D341Med (cell line): ENCODE results near the gene PRSS21.
A peak's percentile ranks its signal among the peaks of the same experiment; 100 is the strongest.

Experiments
- DNase-seq: peaks from one replicate; pipeline ENCODE4 v3.0.0; 2012; ENCODE audit warnings: low spot score

The PRSS21 gene

DNA sequence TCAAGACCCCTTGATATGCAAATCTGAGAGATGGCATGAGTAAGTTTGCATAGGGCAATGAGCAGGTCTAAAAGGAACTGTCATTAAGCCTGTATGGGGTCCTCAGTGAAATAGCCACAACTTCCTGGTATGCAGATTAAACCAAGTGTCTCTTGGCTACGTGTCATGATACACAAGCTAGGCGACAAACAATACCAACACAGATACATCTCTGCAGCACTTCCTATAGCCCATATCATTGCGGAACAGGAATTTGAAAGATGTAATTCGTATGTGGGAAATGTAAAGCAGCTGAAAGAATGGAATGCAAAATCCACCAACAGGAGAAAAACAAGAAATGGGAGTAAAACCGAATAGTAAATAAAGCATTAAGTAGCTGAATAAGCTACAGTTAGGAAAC is 28.1 kb downstream of the PRSS21 start:
- DNase-seq: no peak

DNA sequence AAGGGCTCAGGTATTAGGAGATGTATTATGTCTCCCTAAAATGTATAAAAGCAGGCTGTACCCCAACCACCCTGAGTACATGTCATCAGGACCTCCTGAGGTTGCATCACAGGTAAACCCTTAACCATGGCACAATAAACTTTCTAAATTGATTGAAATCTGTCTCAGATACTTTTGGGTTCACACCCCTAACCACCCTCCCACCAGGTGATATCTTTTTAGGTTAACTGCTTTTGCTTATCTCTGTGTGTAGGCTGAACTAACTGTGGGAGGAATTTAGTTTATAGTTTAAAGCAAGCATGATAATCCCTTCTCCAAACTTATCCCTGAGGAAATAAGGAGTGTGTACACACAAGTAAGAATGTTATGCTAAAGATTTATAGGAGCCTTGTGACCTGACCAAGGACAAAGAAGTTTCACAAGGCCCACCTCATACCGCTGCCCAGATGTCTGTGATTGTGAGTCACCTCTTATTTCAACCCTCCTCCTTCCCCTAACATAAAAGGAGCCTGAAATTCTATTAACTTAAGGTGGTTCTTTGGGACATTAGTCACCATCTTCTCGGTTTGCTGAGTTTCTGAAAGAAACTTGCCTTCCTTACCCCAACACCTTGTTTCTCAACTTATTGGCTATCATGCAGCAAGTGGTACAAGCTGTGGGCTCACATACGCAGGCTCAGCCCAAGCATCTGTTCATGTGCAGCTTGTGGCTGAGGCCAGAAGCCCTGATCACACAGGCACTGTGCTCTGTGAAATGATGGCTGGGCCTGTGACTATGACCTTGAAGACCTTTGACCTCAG is 29.7 kb downstream of the PRSS21 start:
- DNase-seq: no peak

DNA sequence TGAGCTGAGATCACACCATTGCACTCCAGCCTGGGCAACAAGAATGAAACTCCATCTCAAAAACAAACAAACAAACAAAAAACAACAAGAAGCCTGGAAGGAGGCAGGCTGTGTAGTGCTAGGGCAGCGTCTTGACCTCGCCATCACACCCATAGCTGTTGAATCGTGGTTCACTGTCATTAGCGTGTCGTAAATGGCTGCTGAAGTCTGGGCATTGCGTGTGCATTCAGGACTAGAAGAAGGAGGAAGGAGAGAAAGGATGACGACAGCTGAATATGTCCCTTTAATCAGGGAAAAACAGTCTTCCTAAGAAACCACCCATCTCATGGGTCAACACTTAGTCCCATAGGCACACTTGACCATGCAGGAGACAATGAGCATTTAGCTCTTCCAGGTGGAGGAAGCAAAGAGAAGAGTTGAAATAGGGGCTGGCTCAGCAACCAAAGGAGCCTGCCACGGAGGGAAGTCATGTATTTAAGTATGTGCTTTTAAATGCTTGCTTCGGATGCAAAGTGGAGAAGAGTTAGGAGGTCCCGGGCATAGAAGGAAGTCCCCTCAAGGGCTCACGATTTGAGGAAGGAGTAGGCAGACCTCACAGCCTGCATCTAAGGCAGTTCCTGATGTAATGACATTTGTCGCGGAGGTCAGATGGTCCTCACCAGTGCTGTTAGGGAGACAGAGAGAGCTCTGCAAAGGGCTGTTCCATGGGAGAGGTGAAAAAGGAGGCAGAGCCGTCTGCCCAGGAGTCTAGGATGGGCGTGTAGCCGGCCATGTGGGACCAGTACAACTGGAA is 32.1 kb downstream of the PRSS21 start:
- no peak for DNase-seq

DNA sequence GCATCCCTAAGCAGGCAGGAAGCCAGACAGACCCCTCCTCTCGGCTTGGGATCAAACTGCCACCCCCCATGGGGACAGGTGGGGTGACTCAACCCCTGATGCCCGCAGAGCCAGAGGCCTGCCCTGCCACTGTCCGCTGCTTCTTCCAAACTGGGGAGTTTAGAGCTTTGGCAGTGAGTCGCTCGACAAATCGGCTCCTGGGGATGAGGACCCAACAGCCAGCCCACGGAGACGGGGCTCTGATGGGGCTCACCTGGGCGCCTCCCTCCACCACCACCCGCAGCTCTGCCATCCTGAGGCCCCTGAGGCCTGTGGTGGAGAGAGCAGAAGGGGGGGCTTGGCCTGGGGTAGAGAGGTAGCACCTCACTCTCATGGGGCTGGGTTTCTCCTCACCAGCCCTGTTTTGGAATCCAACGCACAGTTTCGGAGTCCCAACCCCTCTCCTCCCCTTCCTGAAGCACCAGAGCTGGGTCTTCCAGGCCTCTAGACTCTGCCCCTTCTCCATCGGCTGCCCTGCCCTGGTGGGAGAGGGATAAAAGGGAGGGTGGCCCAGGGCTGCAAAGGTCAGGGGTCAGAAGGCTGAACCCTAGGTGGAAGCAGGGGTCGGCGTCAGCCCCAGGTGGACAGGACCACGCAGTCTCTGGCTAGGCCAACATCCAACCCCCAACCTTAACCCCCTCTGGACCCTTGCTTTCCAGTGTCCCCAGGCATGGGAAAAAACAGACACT is 35.1 kb downstream of the PRSS21 start:
- peak; percentile 22 for DNase-seq

DNA sequence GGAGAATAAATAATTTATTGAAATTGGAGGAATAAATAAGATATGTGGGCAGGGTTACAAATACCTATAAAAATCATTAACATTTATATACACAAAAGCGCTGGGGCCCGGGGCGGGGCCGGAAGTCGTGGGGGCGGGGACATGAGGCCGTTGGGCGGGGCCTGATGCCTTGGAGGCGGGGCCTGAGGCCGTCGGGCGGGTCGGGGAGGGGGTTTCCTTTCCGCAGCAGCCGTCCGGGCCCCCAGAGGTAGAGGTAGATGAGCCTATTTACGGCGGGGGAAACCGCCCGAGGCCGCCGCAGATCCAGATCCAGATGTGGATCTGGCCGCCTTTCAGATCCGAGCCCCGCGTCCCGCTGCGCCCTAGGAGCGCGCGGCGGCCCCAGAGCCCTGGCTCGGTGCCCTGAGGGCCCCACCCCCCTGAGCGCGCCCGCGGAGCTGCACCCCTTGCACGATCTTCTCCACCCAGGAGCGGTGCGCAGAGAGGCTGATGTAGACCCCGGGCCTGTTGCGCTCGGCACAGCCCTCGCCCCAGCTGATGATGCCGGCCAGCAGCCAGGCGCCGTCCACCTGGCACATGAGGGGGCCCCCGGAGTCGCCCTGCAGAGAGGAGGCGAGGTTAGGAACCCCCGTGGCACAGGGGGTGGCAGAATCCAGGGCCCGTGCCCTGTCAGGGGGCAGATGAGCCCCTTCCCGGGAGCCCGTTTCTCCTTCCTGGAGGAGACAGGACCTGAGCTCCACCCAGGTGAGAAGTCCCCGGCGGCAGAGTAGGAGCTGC is 35.9 kb downstream of the PRSS21 start:
- peak; percentile 74 for DNase-seq

DNA sequence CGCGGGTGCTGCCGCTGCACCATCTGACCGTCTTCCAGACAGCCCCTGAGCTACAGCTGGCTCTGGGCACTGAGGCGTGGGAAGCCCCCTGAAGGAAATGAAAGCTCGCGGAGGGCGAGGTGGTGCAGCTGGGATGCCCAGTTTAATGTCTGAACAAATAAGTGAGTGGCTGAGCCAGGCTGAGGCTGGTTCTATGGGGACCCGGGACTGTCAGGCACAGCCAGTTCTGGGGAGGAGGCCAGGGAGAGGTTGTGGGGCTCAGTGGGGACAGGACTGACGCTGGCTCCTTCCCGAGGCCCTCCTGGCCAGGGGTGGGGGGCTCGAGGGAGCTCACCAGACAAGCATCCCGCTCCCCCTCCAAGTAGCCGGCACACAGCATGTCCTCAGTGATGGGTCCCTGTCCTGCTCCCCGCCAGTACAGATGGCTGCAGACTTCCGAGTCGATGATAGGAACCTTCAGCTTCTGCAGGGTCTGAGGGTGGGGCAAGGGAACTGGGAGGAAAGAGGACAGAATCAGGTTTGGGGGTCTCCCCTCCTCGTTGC is 36.6 kb downstream of the PRSS21 start:
- DNase-seq: peak; percentile 31

DNA sequence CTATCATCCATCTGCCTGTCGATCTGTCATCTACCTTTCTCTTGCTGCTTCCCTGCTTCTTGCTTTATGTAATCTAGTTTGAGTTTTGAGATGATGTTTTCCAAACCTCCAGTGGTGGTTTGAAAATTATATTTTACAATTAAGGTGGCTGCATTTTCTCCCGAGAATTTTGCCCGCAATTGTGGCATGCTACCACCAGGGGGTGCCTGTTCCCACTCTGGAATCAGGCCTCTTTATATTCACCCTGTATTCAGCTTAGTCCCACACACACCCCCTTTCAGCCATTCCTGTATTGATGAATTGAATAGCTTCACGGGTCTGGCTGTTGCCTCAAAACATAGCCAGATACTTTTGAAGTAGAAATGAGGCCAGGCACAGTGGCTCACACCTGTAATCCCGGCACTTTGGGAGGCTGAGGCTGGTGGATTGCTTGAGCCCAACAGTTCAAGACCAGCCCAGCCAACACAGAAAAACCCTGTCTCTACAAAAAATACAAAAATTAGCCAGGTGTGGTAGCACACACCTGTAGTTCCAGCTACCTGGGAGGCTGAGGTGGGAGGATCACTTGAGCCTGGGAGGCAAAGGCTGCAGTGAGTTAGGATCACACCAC is 37.8 kb downstream of the PRSS21 start:
- peak; percentile 35 for DNase-seq

DNA sequence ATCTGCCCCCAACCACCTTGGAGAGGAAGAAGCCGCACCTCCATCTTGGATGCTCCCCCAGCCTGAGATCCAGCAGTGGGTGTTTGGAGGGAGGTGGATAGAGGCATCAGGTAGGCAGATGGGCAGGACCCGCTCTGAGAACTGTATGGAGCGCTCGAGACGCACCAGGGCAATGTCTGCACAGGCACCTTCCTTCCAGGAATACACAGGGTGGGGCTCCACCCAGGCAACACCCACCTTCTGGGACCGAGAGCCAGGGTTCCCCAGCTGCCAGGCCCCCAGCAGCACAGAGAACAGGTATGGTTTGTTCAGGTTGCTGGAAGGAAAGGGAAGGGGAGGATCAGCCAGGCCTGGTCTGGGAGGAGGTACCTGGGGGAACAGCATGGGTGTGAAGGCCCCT is 38.5 kb downstream of the PRSS21 start:
- no peak for DNase-seq

DNA sequence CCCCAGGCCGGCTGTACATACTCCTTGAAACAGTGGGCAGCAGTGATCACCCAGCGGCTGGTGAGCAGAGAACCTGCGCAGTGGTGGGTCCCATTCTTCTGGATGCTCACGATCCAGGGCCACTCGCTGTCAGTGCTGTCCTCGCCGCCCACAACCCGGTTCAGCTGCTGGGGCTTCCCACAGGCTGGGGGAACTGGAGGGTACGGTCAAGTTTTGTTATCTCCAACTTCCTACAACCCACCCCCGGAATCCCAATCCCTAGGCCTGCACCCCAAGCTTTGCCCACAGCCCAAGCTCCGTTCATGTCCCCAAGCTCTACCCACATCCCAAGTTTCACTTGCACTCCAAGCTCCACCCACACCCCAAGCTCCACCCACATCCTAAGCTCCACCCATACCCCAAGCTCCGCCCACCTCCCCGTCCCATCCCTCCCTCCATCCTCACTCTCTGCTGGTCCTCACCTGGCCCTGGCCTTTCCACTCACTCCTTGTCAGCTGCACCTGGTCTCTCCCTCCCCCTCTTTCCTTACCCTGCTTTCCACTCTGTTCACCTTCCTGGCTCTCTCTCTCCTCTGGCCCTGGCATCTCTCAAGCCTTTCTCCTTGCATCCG is 39.1 kb downstream of the PRSS21 start:
- peak; percentile 49 for DNase-seq

DNA sequence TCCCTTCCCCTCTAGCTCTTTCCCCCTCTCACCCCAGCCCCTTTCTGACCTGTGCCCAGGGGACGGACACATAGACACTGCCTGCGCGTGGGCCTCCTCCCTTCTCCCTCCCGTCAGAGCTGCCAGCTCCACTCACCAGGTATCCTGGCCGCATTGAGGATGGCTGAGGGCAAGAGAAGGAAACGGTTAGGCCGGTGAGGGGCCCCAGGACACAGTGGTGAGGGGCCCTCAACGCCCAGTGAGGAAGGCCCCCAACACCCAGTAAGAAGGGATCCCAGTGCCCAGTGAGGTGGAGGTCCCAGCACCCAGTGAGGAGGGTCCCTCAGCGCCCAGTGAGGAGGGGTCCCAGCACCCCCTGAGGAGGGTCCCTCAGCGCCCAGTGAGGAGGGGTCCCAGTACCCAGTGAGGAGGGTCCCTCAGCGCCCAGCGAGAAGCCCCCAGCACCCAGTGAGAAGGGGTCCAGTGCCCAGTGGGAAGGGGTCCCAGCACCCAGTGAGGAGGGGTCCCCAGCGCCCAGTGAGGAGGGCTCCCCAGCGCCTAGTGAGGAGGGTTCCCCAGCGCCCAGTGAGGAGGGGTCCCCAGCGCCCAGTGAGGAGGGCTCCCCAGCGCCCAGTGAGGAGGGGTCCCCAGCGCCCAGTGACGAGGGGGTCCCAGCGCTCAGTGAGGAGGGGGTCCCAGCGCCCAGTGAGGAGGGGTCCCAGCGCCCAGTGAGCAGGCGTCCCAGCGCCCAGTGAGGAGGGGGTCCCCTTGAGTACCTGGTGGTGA is 39.8 kb downstream of the PRSS21 start:
- no peak for DNase-seq

DNA sequence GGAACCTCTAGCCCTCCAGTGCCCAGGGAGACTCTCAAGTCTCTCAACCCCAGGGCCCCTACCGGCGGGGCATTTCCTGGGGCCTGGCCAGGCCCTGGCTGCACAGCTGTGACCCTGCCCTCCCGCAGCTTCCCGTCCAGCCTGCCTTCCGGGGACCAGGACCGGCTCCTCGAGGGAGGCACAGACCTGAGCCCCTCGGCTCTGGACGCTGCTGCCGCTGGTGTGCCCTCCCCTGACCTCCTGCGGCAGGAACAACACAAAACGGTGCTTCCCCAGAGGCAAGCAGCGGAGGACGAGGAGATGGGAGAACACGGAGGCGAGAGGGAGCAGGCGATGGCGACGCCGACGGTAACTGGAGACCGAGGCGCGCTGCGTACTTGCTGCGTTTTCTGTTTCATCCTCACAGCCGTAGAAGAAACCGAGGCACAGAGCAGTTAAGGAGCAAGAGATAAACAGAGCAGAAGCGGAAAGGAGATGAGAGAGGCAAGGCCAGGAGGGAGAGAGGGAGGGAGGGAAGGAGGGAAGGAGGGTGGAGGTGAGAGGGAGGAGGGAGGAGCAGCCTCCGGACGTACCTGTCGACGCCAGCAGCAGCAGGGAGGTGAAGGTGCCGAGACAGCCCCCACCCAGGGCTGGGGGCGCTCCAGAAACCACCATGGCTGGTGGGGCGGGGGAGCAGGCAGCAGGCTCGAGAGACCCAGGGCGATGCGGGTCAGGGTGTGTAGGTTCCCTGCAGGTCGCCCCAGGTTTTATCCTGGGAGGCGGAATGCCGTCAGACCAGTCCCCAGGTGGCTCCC is 40.6 kb downstream of the PRSS21 start, which contains the start of gene PRSS22:
Gene PRSS22, minus strand, starts transcription at position 720 of the 794 bp plus-strand sequence. Its CDS starts 66 bp downstream, at position 654.
- peak; percentile 41 for DNase-seq

DNA sequence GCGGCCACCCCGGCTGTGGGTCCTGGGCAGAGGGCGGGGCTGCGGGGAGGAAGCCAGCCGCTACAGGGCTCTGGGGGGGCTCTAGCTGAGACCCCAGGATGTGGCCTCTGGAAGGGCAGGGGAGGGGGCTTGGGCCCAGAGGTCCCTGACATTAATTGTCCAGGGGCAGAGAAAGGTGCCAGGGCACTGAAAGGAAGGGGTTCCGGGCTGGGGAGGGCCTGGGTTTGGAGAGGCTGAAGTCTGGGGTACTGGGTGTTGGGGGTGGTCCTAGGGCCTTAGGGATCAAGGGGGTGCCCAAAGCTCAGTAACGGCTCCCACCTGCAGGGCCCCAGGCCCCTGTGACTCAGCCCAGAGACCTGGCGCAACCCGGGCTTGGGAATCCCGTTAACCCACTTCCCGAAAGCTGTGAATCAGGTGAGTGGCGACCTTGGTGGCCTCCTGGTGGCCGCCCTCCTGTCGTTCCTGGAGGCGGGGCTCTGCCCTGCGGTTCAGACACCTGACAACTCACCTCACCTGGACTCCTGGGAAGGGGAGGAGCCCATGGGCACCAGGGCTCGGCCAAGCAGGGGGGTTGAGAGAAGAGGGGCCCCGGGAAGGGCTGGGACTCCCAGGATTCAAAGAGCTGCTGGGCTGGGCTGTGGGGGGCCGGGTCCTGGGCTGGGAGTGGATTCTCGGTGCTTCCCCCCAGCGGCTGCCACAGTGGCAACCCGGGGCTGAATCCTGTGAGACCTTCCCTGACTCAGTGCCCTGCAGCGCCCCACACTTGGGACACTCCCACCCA is 41.4 kb downstream of the PRSS21 start:
- DNase-seq: no peak

DNA sequence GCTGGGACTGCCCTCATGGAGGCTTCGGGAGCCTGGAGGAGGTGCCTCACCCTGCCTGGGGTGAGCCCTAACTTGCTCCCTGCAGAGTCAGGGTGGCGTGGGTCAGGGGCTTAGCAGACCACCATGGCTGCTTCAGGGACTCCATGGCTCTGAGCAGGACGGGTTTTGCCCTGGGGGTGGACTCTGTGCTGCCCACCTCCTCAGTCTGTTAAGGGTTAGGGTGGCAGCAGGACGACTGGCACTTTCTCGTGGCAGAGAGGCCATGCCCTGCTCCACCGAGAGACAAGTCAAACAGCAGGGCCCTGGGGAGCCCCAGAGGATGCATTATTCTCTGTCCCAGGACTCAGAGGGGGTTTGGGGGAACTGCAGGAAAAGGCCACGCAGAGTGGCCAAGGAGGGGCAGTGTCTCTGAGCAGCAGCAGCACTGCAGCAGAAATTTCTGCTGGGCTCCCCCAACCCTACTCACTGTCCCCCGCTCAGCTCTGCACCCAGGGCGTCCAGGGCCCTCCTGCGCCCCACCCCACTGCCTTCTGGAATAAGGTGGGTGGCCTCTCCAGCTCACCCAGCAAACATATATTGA is 42.7 kb downstream of the PRSS21 start:
- no peak for DNase-seq

DNA sequence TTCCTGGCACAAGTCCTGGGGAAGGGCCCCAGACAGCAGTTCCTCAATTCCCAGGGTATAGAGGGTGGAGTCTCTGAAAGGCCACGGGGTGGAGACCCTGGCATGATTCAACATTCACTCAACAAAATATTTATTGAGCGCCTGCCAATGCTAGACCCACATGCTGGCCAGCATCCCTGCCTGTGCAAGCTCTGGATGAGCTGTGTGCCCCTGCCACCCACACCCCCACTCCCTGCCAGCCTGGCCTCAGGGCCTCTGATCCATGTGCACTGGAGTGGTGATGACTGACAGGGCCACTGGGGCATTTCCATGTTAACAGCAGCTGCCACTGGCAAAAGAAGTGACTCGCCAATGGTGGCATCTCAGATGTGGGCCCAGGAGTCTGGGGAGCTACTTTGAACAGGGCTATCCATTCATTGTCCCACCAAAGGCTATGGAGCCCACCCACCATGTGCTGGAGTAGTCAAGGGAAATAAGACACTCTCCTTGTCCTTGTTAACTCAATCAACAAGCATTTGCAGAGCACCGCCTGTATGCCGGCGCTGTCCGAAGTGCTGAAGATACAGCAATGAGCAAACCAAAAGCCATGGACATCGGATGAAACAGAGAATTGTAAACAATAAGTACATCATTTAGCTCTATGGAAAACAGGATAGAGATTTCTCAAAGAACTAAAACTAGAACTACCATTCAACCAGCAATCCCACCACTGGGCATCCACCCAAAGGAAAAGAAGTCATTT is 44.0 kb downstream of the PRSS21 start:
- DNase-seq: no peak

DNA sequence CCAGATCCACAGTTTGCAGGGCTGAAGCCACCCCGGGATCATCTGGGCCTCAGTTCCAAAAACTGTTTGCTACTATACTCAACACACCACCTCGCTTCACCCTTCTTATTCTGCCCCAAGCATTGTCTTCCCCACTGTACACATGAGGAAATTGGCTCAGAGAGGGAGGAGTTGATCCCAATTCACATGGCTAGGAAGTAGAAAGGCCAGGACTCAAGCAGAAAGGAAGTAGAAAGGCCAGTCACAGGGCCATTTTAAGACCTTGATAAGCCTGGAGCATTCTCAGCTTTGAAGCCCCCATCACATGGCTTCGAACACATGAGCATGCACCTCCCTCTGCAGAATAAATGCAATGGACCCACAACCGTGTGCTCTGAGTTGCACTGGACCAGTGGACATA is 48.6 kb downstream of the PRSS21 start:
- no peak for DNase-seq

DNA sequence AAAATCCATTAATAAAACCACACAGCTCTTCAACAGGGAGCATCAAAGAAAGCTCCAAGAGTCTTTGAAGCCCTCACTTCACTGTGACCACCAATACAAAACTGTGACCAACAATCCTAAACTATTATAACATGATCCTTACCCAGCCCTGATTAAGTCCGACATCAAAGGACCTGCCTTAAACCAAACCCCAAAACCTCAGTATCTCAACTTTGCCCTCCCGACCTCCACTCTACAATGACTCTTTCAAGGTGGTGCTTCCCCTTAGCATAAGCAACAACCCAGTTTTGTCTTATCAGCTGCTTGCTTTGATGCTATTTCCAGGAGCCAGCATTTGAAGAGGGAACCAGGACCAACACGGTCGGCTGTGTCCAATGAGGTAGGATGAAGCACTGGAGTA is 49.4 kb downstream of the PRSS21 start:
- DNase-seq: no peak

DNA sequence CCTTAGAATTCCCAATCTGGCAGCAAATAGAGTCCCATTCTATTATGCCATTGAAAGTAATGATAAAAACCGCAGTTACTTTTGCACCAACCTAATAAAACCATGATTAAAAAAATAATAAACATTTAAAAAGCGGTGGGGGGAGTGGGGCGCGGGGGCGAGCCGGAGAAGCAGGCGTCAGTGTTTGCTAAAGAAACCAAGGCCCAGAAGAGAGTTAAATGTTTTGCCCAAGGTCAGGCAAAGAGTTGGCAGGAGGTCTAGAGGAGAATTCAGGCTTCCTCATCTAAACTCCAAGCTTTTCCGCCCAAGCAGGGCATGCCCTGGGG is 50.6 kb downstream of the PRSS21 start:
- DNase-seq: no peak
